SJCRH30 (cell line): ENCODE measurements around the gene GLTP. TPM values are rescaled to one million over a fixed set of nuclear protein-coding genes. Genes with fewer than 3 reads are reported as not detected.
"Not testable (repeated sequence)": the region's sequence is repeated elsewhere in the genome, so short reads cannot be mapped to it uniquely, and the experiment has no call there.

ENCODE experiments used
- DNase-seq, 2 experiments: peaks; one replicate each; pipeline ENCODE4 v3.0.0-alpha.2; 2015 to 2020
- H3K27ac ChIP-seq: fragments of 250-450 bp; sonication (Bioruptor Pico); 2 replicates; pipeline ENCODE4 v1.5.1; 2020; ENCODE audit warnings: mild to moderate bottlenecking, moderate library complexity
- H3K27me3 ChIP-seq: fragments of 250-450 bp; sonication (Bioruptor Pico); 2 replicates; pipeline ENCODE4 v1.5.1; 2020; ENCODE audit warnings: mild to moderate bottlenecking, moderate library complexity
- H3K36me3 ChIP-seq: fragments of 250-450 bp; sonication (Bioruptor Pico); 2 replicates; pipeline ENCODE4 v1.5.1; 2020; ENCODE audit warnings: mild to moderate bottlenecking, moderate library complexity
- H3K4me1 ChIP-seq: fragments of 250-450 bp; sonication (Bioruptor Pico); 2 replicates; pipeline ENCODE4 v1.5.1; 2020; ENCODE audit warnings: mild to moderate bottlenecking, moderate library complexity
- H3K4me3 ChIP-seq: fragments of 250-450 bp; sonication (Bioruptor Pico); 2 replicates; pipeline ENCODE4 v1.5.1; 2020; ENCODE audit warnings: mild to moderate bottlenecking, moderate library complexity
- H3K9me3 ChIP-seq: fragments of 250-450 bp; sonication (Bioruptor Pico); replicated peaks from 2 replicates; pipeline ENCODE4 v1.5.1; 2020; ENCODE audit warnings: mild to moderate bottlenecking, moderate library complexity
- total RNA-seq: library from RNA; depleted of rRNA; stranded (reverse); fragments of >200 nt; shearing (Covaris generic); gene quantifications from 2 replicates; pipeline ENCODE4 v1.2.3, GENCODE V29; 2014

The GLTP gene
- total RNA-seq, 1 experiment from 2014 or later: 37.4 TPM

DNA sequence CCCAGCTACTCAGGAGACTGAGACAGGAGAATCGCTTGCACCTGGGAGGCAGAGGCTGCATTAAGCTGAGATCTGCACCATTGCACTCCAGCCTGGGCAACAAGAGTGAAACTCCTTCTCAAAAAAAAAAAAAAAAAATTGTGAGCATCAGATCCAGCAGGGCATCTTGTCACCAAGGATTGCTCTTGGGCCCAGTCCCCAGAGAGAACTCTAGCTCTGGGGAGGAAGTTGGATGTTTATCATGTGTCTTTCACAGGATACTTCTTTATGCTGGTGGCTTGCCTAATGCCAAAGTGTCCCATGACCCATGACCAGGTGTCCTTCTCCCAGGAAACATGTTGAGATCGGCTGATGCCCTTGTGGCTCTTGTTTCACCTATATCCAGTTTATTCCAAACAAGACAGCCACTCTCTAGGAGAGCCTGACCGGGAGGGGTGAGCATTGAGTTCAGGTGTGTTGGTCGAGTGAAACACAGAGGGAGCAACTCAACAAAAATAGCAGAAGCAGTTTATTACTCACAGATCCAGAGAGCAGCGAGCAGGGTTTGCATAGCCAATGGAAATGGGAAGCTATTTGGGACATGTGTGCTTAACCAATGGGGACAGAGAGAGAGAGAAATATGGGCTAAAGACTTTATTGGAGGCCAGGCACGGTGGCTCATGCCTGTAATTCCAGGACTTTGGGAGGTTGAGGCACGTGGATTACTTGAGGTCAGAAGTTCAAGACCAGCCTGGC, 13.1 kb upstream of the GLTP start:
- Histone ChIP-seq H3K4me1 (0 out of 2 replicates have a peak, but pooled peaks cover 4% of the 10 kb centered on the region), H3K27ac (no peak overlapping the region), H3K4me3 (no peak overlapping the region), H3K36me3 (no peaks in the 10 kb centered on the region), H3K27me3 (no peaks in the 10 kb centered on the region), H3K9me3 (no peaks in the 10 kb centered on the region)
- DNase-seq: no peak

DNA sequence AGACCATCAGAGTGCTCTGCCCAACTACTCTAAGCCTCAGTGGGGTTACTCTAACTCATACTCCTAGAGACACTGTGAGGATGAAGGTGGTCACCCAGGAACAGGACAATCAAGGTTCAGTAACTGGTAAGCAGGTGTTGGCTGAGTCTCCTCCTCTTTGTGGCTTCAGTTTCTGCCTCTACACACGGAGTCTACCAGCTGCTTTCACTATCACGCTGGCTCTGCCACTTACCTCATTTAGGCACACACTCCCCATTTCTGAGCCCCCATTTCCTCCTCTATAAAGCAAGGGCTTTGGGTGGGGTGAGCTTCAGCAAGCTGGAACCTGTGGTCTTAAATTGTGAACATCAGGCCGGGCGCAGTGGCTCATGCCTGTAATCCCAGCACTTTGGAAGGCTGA, 12.4 kb upstream of the GLTP start:
- H3K4me1 ChIP-seq: 0 out of 2 replicates have a peak, but pooled peaks cover 4% of the 10 kb centered on the region
- H3K27me3 ChIP-seq: no peaks in the 10 kb centered on the region
- no peak overlapping the region for H3K4me3 ChIP-seq
- no peaks in the 10 kb centered on the region for H3K36me3 ChIP-seq
- DNase-seq: no peak
- H3K27ac ChIP-seq: no peak overlapping the region
- no peaks in the 10 kb centered on the region for H3K9me3 ChIP-seq

DNA sequence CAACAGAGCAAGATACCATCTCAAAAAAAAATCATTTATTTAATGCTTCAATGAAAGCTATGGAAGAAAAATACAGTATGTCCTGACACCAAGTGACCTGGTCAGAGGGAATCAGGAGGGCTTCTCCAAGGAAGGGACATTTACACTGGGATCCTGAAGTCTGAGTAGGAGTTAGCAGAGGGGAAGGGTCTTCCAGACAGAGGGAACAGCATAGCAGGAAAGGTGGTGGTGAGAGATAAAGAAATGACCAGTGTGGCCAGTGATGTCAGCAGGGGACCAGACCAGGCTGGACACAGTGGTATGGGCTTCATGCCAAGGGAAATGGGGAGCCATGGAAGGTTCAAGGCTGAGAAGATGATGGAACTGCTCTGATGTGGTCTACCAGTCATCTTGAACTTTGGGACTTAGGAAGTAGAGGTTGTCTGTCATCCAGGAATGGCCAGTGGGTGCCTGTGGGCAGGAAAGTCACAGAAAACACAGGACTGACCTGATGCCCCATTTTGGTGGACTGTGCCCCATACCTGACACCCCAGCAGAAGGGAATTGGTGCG, 11.9 kb upstream of the GLTP start:
- H3K36me3 ChIP-seq: no peaks in the 10 kb centered on the region
- H3K4me3 ChIP-seq: no peak overlapping the region
- H3K27ac ChIP-seq: no peak overlapping the region
- H3K4me1 ChIP-seq: 0 out of 2 replicates have a peak, but pooled peaks cover 4% of the 10 kb centered on the region
- DNase-seq: no peak
- H3K27me3 ChIP-seq: no peaks in the 10 kb centered on the region
- H3K9me3 ChIP-seq: no peaks in the 10 kb centered on the region

DNA sequence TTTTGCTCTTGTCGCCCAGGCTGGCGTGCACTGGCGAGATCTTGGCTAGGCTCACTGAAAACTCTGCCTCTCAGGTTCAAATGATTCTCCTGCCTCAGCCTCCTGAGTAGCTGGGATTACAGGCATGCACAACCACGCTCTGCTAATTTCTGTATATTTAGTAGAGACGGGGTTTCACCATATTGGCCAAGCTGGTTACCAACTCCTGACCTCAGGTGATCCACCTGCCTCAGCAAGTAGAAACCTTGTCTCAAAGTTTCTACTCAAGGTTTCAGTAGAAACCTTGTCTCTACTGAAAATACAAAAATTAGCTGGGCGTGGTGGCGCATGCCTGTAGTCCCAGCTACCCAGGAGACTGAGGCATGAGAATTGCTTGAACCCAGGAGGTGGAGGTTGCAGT, 11.4 kb upstream of the GLTP start:
- DNase-seq, H3K27ac ChIP-seq: not testable (repeated sequence)

DNA sequence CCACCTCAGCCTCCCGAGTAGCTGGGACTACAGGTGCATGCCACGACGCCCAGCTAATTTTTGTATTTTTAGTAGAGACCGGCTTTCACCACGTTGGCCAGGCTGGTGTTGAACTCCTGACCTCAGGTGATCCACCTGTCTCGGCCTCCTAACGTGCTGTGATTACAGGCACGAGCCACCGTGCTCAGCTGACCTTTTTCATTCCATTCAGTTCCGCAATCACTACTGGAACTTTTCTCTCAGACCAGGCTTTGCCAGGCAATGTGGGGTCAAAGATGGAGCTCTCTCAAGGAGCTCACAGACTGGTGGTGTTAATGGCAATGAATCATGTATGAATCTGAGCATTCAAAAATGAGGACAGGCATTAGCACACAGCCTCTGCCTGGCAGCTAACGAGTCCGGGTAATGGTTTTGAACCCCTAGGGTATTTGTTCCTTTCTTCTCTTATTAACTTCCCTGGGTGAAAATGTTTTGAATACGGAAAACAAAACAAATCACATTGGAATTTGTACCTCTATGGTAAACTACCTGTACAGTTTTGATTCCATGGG, 10.4 kb upstream of the GLTP start:
- no peaks in the 10 kb centered on the region for H3K27me3 ChIP-seq
- H3K9me3 ChIP-seq: no peaks in the 10 kb centered on the region
- no peaks in the 10 kb centered on the region for H3K36me3 ChIP-seq
- DNase-seq: no peak
- H3K27ac ChIP-seq: no peak overlapping the region
- no peak overlapping the region for H3K4me3 ChIP-seq
- H3K4me1 ChIP-seq: 0 out of 2 replicates have a peak, but pooled peaks cover 4% of the 10 kb centered on the region

More for the DNA sequence above, 11.4 kb upstream of the GLTP start:
- not testable (repeated sequence) for H3K4me3 ChIP-seq, H3K27me3 ChIP-seq, H3K9me3 ChIP-seq, H3K36me3 ChIP-seq, H3K4me1 ChIP-seq

DNA sequence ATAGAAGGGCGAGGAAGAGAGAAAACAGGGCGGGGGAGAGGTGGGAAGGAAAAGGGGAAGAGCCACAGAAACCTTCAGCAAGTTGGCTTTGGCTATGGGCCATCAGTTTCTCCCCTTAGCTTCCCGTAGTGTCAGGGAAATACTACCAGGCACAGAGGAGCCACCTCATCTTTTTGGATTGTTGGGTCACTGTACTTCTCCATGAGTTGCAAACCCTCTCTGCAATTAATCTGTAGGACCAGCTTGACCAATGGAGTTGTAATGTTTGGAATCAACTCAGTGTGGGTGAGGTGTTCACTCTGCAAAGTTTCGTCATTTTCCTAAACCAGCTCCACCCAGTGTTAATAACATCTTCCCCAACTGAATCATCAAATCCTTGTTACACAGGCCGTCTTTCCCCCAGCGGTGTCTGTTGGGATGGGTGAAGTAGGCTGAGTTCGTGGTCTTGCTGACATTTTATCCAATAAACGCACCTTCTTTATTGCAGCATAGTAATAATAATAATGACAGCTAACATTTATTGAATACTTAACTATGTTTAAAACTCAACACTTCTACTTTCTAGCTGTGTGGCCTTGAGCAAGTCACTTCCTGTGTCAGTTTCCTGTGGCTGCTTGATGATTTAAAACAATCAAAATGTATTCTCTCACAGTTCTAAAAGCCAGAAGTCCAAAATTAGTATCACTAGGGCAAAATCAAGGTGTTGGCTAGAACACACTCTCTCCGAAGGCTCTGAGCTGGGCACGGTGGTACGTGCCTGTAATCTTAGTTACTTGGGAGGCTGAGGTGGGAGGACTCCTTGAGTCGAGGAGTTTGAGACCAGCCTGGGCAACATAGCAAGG, 8.1 kb upstream of the GLTP start:
- Histone ChIP-seq H3K36me3 (no peaks in the 10 kb centered on the region), H3K27ac (no peak overlapping the region), H3K4me3 (no peak overlapping the region), H3K9me3 (no peaks in the 10 kb centered on the region), H3K27me3 (no peaks in the 10 kb centered on the region), H3K4me1 (0 out of 2 replicates have a peak, but pooled peaks cover 4% of the 10 kb centered on the region)
- no peak for DNase-seq

DNA sequence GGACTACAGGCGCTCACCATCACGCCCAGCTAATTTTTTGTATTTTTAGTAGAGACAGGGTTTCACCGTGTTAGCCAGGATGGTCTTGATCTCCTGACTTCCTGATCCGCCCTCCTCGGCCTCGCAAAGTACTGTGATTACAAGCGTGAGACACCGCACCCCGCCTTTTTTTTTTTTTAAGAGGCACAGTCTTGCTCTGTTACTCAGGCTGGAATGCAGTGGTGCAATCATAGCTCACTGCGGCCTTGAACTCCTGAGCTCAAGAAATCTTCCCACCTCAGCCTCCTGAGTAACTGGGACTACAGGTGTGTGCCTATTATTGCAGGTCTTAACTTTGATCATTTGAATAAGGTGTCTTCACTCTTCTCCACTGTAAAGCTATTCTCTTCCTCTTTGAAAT, 5.3 kb upstream of the GLTP start:
- Histone ChIP-seq H3K4me1 (0 out of 2 replicates have a peak, but pooled peaks cover 4% of the 10 kb centered on the region), H3K4me3 (no peak overlapping the region), H3K36me3 (no peaks in the 10 kb centered on the region), H3K9me3 (no peaks in the 10 kb centered on the region), H3K27ac (no peak overlapping the region), H3K27me3 (no peaks in the 10 kb centered on the region)
- DNase-seq: no peak

DNA sequence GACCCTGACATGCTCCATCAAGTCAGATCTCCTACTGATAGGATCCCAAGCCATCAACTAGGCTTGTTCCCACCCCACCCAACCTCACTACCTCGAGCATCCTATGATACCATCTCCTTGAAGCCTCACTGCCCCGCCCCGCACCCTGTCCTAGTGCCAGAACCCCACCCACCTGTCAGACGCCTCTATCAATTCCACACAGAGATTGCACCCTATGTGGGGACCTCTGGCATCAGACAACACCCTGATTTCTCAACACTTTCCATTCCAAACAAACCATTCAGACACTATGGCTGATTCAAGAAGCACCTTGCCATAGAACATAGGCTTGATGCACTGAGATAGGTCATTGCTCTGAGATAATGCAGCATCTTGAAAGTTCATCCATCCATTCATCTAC, 3.1 kb upstream of the GLTP start:
- Histone ChIP-seq H3K27me3 (no peaks in the 10 kb centered on the region), H3K4me3 (no peak overlapping the region), H3K4me1 (no peaks in the 10 kb centered on the region), H3K27ac (no peak overlapping the region), H3K9me3 (no peaks in the 10 kb centered on the region), H3K36me3 (no peaks in the 10 kb centered on the region)
- DNase-seq: no peak

DNA sequence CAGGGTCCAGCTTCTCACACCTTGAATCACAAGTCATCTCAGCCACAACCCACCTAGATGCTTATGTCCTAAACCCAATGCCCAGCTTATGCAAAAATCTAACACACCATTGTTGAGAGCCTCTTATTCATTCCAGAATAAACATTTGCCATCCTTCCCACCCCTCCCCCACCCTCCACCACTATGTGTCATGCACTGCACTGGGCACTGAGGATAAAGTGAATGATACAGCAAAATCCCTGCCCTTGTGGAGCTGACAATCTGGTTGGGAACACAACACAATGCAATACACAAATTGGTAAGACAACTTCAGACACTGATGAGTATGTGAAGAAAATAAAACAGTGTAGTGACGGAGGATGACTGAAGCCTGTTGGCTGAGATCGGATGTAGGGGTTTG, 1.4 kb upstream of the GLTP start:
- no peak for DNase-seq
- Histone ChIP-seq H3K27me3 (no peaks in the 10 kb centered on the region), H3K9me3 (no peaks in the 10 kb centered on the region), H3K4me3 (no peak overlapping the region), H3K36me3 (no peaks in the 10 kb centered on the region), H3K4me1 (no peaks in the 10 kb centered on the region), H3K27ac (no peak overlapping the region)

DNA sequence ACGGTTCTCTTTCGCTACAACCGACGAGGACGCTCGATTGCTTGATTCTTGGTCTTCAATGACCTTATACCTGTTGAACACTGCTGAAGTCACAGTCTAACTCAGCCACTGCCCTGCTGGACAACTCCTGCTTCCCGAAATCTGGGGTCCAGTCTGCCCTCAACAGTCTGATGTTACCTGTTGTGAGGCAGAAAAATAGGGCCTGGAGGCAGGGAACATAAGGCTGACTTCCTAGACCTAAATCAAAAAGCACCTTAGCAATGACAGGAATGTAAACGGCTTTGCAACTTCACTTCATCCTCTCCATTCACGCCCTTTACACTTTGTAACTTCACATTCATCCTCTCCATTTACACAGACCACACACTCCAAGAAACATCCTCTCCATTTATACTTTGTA, 597 bp upstream of the GLTP start:
- Histone ChIP-seq H3K4me3 (peak overlapping the region; percentile 96), H3K27me3 (no peaks in the 10 kb centered on the region), H3K4me1 (no peaks in the 10 kb centered on the region; the same call in 1 of the 2 replicates), H3K9me3 (no peaks in the 10 kb centered on the region), H3K36me3 (no peaks in the 10 kb centered on the region), H3K27ac (no peak overlapping the region)
- DNase-seq: no peak

DNA sequence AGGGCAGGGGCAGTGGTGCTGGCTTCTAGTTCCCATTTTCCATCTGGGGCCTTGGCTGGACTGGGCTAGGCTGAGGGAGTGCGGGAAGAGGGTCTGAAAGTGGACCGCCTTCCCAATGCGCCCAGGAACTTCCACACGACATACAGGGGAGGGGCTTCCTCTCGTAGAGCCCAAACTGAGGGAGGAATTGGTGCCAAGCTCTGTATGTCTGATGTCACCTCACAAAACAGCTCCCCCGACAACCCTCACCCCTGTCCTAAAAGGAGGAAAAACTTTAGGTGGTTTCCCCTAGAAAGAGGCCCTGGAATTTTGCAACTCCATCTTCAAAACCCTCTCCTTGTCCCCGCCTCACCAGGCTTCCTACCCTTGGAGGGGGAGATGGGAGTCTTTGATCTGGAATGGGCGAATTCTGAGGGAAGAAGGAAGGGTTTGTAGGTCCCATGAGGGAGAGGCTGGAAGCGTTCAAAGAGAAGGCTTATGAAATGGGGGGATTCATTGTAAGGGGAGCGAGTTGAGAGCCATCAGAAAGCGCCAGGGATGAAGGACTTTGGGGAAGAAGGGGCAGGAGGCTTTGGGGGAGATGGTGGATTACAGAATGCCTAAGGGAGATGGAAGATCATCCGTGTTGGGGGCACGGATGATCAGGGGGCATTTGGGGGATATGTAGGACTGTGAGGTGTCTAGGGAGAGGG, 844 bp downstream of the GLTP start:
- DNase-seq: peak in 1 of 2 experiments; percentile 26
- H3K27me3 ChIP-seq: no peaks in the 10 kb centered on the region
- peaks cover 8% of the 10 kb centered on the region; the same call in 1 of the 2 replicates for H3K4me1 ChIP-seq
- H3K9me3 ChIP-seq: no peaks in the 10 kb centered on the region
- H3K36me3 ChIP-seq: no peaks in the 10 kb centered on the region
- H3K4me3 ChIP-seq: peak overlapping the region; percentile 96
- H3K27ac ChIP-seq: peak overlapping the region; percentile 34; the same call in 1 of the 2 replicates

DNA sequence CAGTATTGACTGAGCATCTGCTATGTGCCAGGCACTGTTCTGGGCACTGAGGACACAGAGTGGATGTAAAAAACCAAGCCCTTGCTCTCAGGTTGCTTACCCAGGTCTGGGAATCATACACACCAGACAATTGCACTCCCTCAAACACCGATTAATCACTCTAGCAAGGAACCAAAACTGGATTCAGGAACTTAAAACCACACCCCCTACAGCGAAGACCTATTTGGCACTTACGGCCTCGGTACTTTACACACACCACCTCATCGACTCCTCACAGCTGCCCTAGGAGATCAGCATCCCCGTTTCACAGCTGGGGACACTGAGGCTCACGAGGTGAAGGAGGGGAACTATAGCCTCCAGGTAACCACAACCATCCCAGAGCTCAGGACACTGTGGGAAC, 1.6 kb downstream of the GLTP start:
- Histone ChIP-seq H3K4me1 (peaks cover 8% of the 10 kb centered on the region; the same call in 1 of the 2 replicates), H3K9me3 (no peaks in the 10 kb centered on the region)

DNA sequence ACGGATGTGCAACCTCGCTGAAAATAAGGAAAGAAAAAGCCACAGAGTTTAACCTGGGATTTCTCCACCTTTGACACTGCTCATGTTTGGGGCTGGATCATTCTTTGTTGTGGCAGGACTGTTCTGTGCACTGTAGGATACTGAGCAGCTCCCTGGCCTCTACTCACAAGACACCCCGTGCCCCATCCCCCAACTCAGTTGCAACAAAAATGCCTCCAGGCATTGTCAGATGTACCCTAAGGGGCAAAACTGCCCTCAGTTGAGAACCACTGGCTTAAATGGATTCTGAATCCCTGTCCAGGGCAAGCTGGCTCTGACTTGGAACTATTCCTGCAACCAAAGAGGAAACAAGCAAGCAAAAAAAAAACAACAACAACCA, 2.1 kb downstream of the GLTP start:
- no peaks in the 10 kb centered on the region for H3K9me3 ChIP-seq
- no peak overlapping the region for H3K27ac ChIP-seq
- H3K4me1 ChIP-seq: peaks cover 8% of the 10 kb centered on the region; the same call in 1 of the 2 replicates
- no peak overlapping the region for H3K4me3 ChIP-seq
- DNase-seq: no peak
- H3K36me3 ChIP-seq: no peaks in the 10 kb centered on the region
- no peaks in the 10 kb centered on the region for H3K27me3 ChIP-seq

More for the DNA sequence above, 1.6 kb downstream of the GLTP start:
- Histone ChIP-seq H3K27ac (no peak overlapping the region), H3K4me3 (peak overlapping the region; percentile 96; the same call in 1 of the 2 replicates), H3K27me3 (no peaks in the 10 kb centered on the region), H3K36me3 (no peaks in the 10 kb centered on the region)
- DNase-seq: no peak

DNA sequence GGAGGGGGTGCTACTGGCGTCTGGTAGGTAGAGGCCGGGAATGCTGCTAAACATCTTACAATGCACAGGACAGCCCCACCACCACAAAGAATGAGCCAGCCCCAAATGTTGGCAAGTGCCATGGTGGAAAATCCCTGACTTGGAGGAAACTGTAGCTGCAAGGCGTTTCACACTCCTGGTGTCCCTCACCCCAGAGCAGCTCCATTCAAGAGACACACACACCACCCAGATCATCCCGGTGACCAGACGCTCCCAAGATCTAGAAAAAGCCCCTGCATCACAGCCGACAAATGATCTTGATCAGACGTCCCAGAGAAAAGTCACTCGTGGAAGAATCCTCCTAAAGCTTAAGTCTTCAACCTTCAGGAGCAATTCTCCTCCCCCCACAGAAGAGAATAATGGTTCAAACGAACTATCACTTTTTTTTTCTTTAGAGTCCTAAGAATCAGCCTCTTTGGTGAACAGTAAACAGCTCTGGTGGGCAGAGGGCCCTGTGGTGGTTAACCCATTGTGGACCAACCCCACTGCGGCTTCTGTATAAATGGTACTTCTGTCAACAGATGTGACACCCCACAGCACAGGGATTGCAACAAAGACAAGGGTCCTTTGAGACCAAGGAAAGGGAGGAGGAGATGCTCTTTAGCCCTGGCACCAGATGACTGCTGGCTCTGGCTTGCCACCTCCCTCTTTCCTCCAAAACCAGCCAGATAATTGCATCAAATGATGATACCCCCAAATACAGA, 2.7 kb downstream of the GLTP start:
- H3K27ac ChIP-seq: no peak overlapping the region
- H3K36me3 ChIP-seq: no peaks in the 10 kb centered on the region
- H3K27me3 ChIP-seq: no peaks in the 10 kb centered on the region
- no peak for DNase-seq
- peaks cover 8% of the 10 kb centered on the region; the same call in 1 of the 2 replicates for H3K4me1 ChIP-seq
- H3K9me3 ChIP-seq: no peaks in the 10 kb centered on the region
- H3K4me3 ChIP-seq: no peak overlapping the region
